ENCODE measurements around the gene CCDC32. TPM values are rescaled to one million over a fixed set of nuclear protein-coding genes. Genes with fewer than 3 reads are reported as not detected.

The CCDC32 gene
- total and polyA plus RNA-seq, 2 of the 13 experiments (the other 11 are each of a cell fraction or from before 2014, with no cell fraction given) = 10.8 to 23.2 TPM

DNA sequence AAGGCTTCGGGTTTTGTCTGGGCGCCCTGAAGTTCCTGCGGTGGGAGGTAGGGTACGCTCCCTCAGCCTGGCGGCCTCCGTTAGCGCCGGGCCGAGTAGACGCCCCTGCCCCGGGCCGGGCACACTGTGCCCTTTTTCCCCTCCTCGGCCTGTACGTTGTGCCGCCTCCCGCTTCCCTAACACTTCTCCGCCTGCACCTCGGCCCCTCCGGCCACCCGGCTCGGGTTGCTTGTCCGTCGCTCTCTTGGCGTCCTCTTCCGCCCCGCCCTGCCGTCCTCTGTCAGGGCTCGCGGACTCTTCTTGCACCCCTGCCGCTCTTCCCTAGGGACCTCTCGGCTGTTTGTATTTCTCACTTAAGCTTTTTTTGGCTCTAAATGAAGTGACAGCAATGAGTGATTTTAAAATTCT is 29.6 kb upstream of the CCDC32 start (continued):
- TF ChIP-seq ZNF180 (CRISPR knock-in tag; IDR thresholded peaks at IDR 0.05; ENCODE audit: borderline replicate concordance, low read depth) = no peak
- no peak for TF ChIP-seq ZNF660 (CRISPR knock-in tag; IDR thresholded peaks at IDR 0.05; ENCODE audit: borderline replicate concordance, low read depth)
- TF ChIP-seq, protein P1, sequence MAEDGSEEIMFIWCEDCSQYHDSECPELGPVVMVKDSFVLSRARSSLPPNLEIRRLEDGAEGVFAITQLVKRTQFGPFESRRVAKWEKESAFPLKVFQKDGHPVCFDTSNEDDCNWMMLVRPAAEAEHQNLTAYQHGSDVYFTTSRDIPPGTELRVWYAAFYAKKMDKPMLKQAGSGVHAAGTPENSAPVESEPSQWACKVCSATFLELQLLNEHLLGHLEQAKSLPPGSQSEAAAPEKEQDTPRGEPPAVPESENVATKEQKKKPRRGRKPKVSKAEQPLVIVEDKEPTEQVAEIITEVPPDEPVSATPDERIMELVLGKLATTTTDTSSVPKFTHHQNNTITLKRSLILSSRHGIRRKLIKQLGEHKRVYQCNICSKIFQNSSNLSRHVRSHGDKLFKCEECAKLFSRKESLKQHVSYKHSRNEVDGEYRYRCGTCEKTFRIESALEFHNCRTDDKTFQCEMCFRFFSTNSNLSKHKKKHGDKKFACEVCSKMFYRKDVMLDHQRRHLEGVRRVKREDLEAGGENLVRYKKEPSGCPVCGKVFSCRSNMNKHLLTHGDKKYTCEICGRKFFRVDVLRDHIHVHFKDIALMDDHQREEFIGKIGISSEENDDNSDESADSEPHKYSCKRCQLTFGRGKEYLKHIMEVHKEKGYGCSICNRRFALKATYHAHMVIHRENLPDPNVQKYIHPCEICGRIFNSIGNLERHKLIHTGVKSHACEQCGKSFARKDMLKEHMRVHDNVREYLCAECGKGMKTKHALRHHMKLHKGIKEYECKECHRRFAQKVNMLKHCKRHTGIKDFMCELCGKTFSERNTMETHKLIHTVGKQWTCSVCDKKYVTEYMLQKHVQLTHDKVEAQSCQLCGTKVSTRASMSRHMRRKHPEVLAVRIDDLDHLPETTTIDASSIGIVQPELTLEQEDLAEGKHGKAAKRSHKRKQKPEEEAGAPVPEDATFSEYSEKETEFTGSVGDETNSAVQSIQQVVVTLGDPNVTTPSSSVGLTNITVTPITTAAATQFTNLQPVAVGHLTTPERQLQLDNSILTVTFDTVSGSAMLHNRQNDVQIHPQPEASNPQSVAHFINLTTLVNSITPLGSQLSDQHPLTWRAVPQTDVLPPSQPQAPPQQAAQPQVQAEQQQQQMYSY (CRISPR knock-in tag; IDR thresholded peaks at IDR 0.05) = no peak
- TF ChIP-seq ZNF7 (CRISPR knock-in tag; IDR thresholded peaks at IDR 0.05) = no peak
- no peak for TF ChIP-seq SSRP1 (CRISPR knock-in tag; IDR thresholded peaks at IDR 0.05)
- TF ChIP-seq, protein P2, sequence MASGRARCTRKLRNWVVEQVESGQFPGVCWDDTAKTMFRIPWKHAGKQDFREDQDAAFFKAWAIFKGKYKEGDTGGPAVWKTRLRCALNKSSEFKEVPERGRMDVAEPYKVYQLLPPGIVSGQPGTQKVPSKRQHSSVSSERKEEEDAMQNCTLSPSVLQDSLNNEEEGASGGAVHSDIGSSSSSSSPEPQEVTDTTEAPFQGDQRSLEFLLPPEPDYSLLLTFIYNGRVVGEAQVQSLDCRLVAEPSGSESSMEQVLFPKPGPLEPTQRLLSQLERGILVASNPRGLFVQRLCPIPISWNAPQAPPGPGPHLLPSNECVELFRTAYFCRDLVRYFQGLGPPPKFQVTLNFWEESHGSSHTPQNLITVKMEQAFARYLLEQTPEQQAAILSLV (CRISPR knock-in tag; IDR thresholded peaks at IDR 0.05; ENCODE audit: borderline replicate concordance) = no peak
- no peak for TF ChIP-seq SOX6 (IDR thresholded peaks at IDR 0.05)
- TF ChIP-seq SOX6 (CRISPR knock-in tag; IDR thresholded peaks at IDR 0.05) = no peak
- TF ChIP-seq SP5 (CRISPR knock-in tag; IDR thresholded peaks at IDR 0.05; ENCODE audit: borderline replicate concordance, low read depth) = no peak
- TF ChIP-seq, protein P3, sequence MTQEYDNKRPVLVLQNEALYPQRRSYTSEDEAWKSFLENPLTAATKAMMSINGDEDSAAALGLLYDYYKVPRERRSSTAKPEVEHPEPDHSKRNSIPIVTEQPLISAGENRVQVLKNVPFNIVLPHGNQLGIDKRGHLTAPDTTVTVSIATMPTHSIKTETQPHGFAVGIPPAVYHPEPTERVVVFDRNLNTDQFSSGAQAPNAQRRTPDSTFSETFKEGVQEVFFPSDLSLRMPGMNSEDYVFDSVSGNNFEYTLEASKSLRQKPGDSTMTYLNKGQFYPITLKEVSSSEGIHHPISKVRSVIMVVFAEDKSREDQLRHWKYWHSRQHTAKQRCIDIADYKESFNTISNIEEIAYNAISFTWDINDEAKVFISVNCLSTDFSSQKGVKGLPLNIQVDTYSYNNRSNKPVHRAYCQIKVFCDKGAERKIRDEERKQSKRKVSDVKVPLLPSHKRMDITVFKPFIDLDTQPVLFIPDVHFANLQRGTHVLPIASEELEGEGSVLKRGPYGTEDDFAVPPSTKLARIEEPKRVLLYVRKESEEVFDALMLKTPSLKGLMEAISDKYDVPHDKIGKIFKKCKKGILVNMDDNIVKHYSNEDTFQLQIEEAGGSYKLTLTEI (CRISPR knock-in tag; conservative IDR thresholded peaks at IDR 0.05) = no peak
- no peak for TF ChIP-seq ZKSCAN8 (CRISPR knock-in tag; IDR thresholded peaks at IDR 0.05; ENCODE audit: borderline replicate concordance)
- no peak for TF ChIP-seq ZNF264 (CRISPR knock-in tag; IDR thresholded peaks at IDR 0.05)
- TF ChIP-seq ZNF75D (CRISPR knock-in tag; IDR thresholded peaks at IDR 0.05; ENCODE audit: borderline replicate concordance) = no peak
- TF ChIP-seq, protein P4, sequence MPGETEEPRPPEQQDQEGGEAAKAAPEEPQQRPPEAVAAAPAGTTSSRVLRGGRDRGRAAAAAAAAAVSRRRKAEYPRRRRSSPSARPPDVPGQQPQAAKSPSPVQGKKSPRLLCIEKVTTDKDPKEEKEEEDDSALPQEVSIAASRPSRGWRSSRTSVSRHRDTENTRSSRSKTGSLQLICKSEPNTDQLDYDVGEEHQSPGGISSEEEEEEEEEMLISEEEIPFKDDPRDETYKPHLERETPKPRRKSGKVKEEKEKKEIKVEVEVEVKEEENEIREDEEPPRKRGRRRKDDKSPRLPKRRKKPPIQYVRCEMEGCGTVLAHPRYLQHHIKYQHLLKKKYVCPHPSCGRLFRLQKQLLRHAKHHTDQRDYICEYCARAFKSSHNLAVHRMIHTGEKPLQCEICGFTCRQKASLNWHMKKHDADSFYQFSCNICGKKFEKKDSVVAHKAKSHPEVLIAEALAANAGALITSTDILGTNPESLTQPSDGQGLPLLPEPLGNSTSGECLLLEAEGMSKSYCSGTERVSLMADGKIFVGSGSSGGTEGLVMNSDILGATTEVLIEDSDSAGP (CRISPR knock-in tag; IDR thresholded peaks at IDR 0.05; ENCODE audit: borderline replicate concordance) = peak; percentile 51; the same call in 1 of the 2 replicates
- TF ChIP-seq RXRB (CRISPR knock-in tag; IDR thresholded peaks at IDR 0.05; ENCODE audit: borderline replicate concordance) = no peak
- no peak for TF ChIP-seq ADNP (CRISPR knock-in tag; IDR thresholded peaks at IDR 0.05)
- TF ChIP-seq ZNF678 (CRISPR knock-in tag; IDR thresholded peaks at IDR 0.05) = no peak
- TF ChIP-seq U2AF1 (optimal IDR thresholded peaks at IDR 0.05; ENCODE audit: low read depth, low read length) = no peak
- TF ChIP-seq SP1 (IDR thresholded peaks at IDR 0.05) = no peak
- no peak for TF ChIP-seq SP1 (CRISPR knock-in tag; IDR thresholded peaks at IDR 0.05)
- TF ChIP-seq, protein P5, sequence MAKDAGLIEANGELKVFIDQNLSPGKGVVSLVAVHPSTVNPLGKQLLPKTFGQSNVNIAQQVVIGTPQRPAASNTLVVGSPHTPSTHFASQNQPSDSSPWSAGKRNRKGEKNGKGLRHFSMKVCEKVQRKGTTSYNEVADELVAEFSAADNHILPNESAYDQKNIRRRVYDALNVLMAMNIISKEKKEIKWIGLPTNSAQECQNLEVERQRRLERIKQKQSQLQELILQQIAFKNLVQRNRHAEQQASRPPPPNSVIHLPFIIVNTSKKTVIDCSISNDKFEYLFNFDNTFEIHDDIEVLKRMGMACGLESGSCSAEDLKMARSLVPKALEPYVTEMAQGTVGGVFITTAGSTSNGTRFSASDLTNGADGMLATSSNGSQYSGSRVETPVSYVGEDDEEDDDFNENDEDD (CRISPR knock-in tag; IDR thresholded peaks at IDR 0.05; ENCODE audit: borderline replicate concordance) = no peak
- TF ChIP-seq CBX1 (IDR thresholded peaks at IDR 0.05; ENCODE audit: low read depth) = no peak
- TF ChIP-seq NR2F6 (IDR thresholded peaks at IDR 0.05) = no peak; the same call in 1 of the 2 replicates
- TF ChIP-seq NR2F6 (CRISPR knock-in tag; IDR thresholded peaks at IDR 0.05) = no peak
